Common myeloid progenitor, CD34-positive (primary cell): ENCODE results near the gene CCDC183.
"Not testable (repeated sequence)": the region's sequence is repeated elsewhere in the genome, so short reads cannot be mapped to it uniquely, and the experiment has no call there.

ENCODE experiments used
- CTCF ChIA-PET: fragments of 350-600 bp; sonication (Branson Sonifier 250); formaldehyde crosslinking; loops from one replicate; lab custom pipeline; 2021; ENCODE audit warnings: antibody characterized with exemption; lab: Charles Lee
- POLR2A ChIA-PET: fragments of 350-600 bp; sonication (Branson Sonifier 250); formaldehyde crosslinking; loops from one replicate; lab custom pipeline; 2021; ENCODE audit warnings: antibody characterized with exemption; lab: Charles Lee
- DNase-seq, 3 donors: peaks; one replicate each; pipeline versions ENCODE4 v3.0.0 to v3.0.0-alpha.2; 2013
- H3K27ac ChIP-seq, 2 experiments: 1 replicate in 1 of 2; 2 replicates in 1 of 2; pipeline ENCODE4 v1.7.0; 2013; ENCODE audit warnings: inconsistent platforms in 2 of 2, low read length in 2 of 2, mild to moderate bottlenecking in 2 of 2, low read depth in 1 of 2, moderate library complexity in 1 of 2; ENCODE audit not compliant: severe bottlenecking in 2 of 2, insufficient read depth in 1 of 2, poor library complexity in 1 of 2
- H3K27me3 ChIP-seq, 5 experiments: replicated peaks in 2 of 5; 1 replicate in 3 of 5; 2 replicates in 2 of 5; pipeline versions ENCODE4 v1.6.1 to v1.7.0; 2013; ENCODE audit warnings: low read length in 4 of 5, mild to moderate bottlenecking in 2 of 5, moderate library complexity in 2 of 5, inconsistent platforms in 1 of 5; ENCODE audit not compliant: insufficient read depth in 5 of 5, control insufficient read depth in 4 of 5
- H3K36me3 ChIP-seq, 4 experiments: 1 replicate in 2 of 4; 2 replicates in 2 of 4; pipeline versions ENCODE4 v1.6.1 to v1.7.0; 2013; ENCODE audit warnings: low read length in 3 of 4, control low read depth in 1 of 4, mild to moderate bottlenecking in 1 of 4; ENCODE audit not compliant: control insufficient read depth in 4 of 4, insufficient read depth in 4 of 4
- H3K4me1 ChIP-seq, 4 experiments: 1 replicate in 3 of 4; 2 replicates in 1 of 4; pipeline versions ENCODE4 v1.6.1 to v1.7.1; 2013; ENCODE audit warnings: low read length in 3 of 4, mild to moderate bottlenecking in 3 of 4, control low read depth in 1 of 4, inconsistent platforms in 1 of 4, moderate library complexity in 1 of 4; ENCODE audit not compliant: control insufficient read depth in 4 of 4, insufficient read depth in 4 of 4; ENCODE audit errors: control extremely low read depth in 1 of 4
- H3K4me3 ChIP-seq, 7 experiments: 1 replicate in 4 of 7; 2 replicates in 3 of 7; pipeline versions ENCODE4 v1.5.1 to v1.7.0; 2013; ENCODE audit warnings: mild to moderate bottlenecking in 7 of 7, low read length in 6 of 7, moderate library complexity in 6 of 7, inconsistent platforms in 2 of 7, low read depth in 2 of 7, control low read depth in 1 of 7; ENCODE audit not compliant: insufficient read depth in 4 of 7, control insufficient read depth in 1 of 7; ENCODE audit errors: extremely low read depth in 1 of 7
- H3K9me3 ChIP-seq, 5 experiments: 1 replicate in 4 of 5; 2 replicates in 1 of 5; pipeline versions ENCODE4 v1.6.1 to v1.7.1; 2013; ENCODE audit warnings: low read length in 4 of 5, mild to moderate bottlenecking in 2 of 5, inconsistent platforms in 1 of 5, low read depth in 1 of 5, moderate library complexity in 1 of 5; ENCODE audit not compliant: control insufficient read depth in 4 of 5, insufficient read depth in 2 of 5; ENCODE audit errors: control extremely low read depth in 1 of 5
- WGBS: methylation state at CpG from one replicate; pipeline ENCODE4 v1.1.5; 2013; ENCODE audit not compliant: insufficient coverage; 5-methylcytosine and 5-hydroxymethylcytosine counted together

The CCDC183 gene

GRCh38 chr9:136782452-136782851, 13.7 kb upstream of the CCDC183 start:
- no CpG with 5 or more reads among the region's 3 CpGs for WGBS
- Histone ChIP-seq H3K27ac (no peak overlapping the region), H3K4me1 (peaks cover 0 to 9% (median 2%) of the 10 kb centered on the region in 4 experiments), H3K36me3 (no peaks in the 10 kb centered on the region), H3K9me3 (no peaks in the 10 kb centered on the region), H3K27me3 (no peaks in the 10 kb centered on the region), H3K4me3 (no peak overlapping the region)
- POLR2A ChIA-PET = interaction anchor here (1.0 kb wide), 1 partner anchor 458 kb away, joined by 3 read pairs; the partner anchor contains the start of gene TUBB4B
- CTCF ChIA-PET = interaction anchor here (8.3 kb wide), 1 partner anchor 12 kb away, joined by 75 read pairs; no protein-coding TSS in a partner anchor
- DNase-seq = no peak

- Histone ChIP-seq H3K27me3 (no peaks in the 10 kb centered on the region), H3K27ac (no peak overlapping the region), H3K4me3 (no peak overlapping the region), H3K36me3 (no peaks in the 10 kb centered on the region), H3K4me1 (peaks cover 0 to 18% (median 7%) of the 10 kb centered on the region in 4 experiments), H3K9me3 (no peaks in the 10 kb centered on the region)
- ChIA-PET CTCF (interaction anchor here (1.0 to 8.3 kb wide), 2 partner anchors 14 to 55 kb away, joined by 3 to 75 read pairs; no protein-coding TSS in a partner anchor), POLR2A (no interaction called here)
- 36% methylated on average over 8 of the region's 9 CpGs for WGBS
- DNase-seq = peak in 2 of 3 donors; percentile 48 to 57
These were observed 11.7 kb upstream of the CCDC183 start for GRCh38 chr9:136784249-136784996.

DNA sequence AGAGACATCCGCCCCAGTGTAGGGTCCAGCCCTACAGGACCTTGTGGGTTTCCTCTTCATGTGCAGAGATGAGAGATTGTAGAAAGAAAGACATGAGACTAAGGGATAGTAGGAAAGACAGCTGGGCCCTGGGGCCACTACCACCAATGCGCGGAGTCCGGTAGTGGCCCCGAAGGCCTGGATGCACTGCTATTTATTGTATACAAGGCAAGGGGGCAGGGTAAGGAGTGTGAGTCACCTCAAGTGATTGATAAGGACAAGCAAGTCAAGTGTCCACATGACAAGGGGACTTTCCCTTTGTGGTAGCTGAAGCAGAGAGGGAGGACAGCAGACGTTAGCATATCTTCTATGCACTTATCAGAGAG, 11.2 kb upstream of the CCDC183 start:
- CTCF ChIA-PET = interaction anchor here (1.1 to 8.3 kb wide), 4 partner anchors 15 to 280 kb away, joined by 3 to 75 read pairs (median 6); no protein-coding TSS in a partner anchor
- H3K4me1 ChIP-seq = peaks cover 0 to 19% (median 7%) of the 10 kb centered on the region in 4 experiments

GRCh38 chr9:136785565-136786355, 10.4 kb upstream of the CCDC183 start:
- H3K4me3 ChIP-seq, H3K9me3 ChIP-seq, POLR2A ChIA-PET, H3K27ac ChIP-seq, H3K36me3 ChIP-seq, H3K27me3 ChIP-seq: not testable (repeated sequence)
- CTCF ChIA-PET = interaction anchor here (0.6 to 8.3 kb wide), 7 partner anchors 8 to 338 kb away, joined by 3 to 75 read pairs (median 10); no protein-coding TSS in a partner anchor
- WGBS = 94% methylated on average over 22 of the region's 23 CpGs
- DNase-seq = peak in 1 of 3 donors; percentile 50
- peaks cover 0 to 26% (median 12%) of the 10 kb centered on the region in 4 experiments for H3K4me1 ChIP-seq

More for the DNA sequence above, 11.2 kb upstream of the CCDC183 start:
- 97% methylated on average over 4 of the region's 6 CpGs for WGBS
- H3K27ac ChIP-seq = no peak overlapping the region
- H3K4me3 ChIP-seq = no peak overlapping the region
- H3K36me3 ChIP-seq = no peaks in the 10 kb centered on the region
- DNase-seq = peak in 1 of 3 donors; percentile 54
- POLR2A ChIA-PET = no interaction called here
- no peaks in the 10 kb centered on the region for H3K27me3 ChIP-seq
- no peaks in the 10 kb centered on the region for H3K9me3 ChIP-seq

DNA sequence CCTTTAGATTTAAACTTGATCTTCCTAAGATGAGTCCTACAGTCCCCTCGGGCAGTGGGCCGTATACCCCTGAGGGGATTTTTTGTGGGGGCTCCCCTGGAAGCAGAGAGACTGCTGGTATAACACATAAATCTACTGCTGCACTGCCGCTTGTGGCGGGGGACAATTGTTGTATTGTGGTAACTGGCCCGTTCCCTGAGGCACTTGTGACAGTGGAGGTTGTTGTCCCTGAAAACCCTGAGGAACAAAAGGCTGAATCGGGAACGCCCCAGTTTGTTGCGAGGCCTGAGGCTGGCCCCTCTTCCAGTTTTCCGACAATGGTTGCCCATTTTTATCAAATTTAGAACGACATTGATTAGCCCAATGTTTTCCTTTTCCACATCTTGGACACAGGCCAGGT, 9.7 kb upstream of the CCDC183 start:
- Histone ChIP-seq H3K36me3 (no peaks in the 10 kb centered on the region), H3K4me3 (no peak overlapping the region), H3K27ac (no peak overlapping the region), H3K4me1 (peaks cover 0 to 28% (median 13%) of the 10 kb centered on the region in 4 experiments), H3K27me3 (no peaks in the 10 kb centered on the region), H3K9me3 (no peaks in the 10 kb centered on the region)
- POLR2A ChIA-PET = no interaction called here
- WGBS = 88% methylated on average over 4 of the region's 10 CpGs
- no peak for DNase-seq
- CTCF ChIA-PET = interaction anchor here (0.9 to 8.3 kb wide), 6 partner anchors 9 to 279 kb away, joined by 3 to 75 read pairs (median 10); no protein-coding TSS in a partner anchor

- 85% methylated on average over 3 of the region's 4 CpGs for WGBS
- H3K9me3 ChIP-seq, H3K36me3 ChIP-seq, H3K27me3 ChIP-seq, H3K27ac ChIP-seq, H3K4me3 ChIP-seq, POLR2A ChIA-PET, DNase-seq: not testable (repeated sequence)
- peaks cover 0 to 34% (median 19%) of the 10 kb centered on the region in 4 experiments for H3K4me1 ChIP-seq
- CTCF ChIA-PET = interaction anchor here (0.7 to 8.3 kb wide), 12 partner anchors 9 to 425 kb away, joined by 3 to 75 read pairs (median 3); no protein-coding TSS in a partner anchor
These were observed 9.2 kb upstream of the CCDC183 start for GRCh38 chr9:136786983-136787382.
